Neural progenitor cell (in vitro differentiated cells): ENCODE results near the gene FAM151A. TPM values are rescaled to one million over a fixed set of nuclear protein-coding genes. Genes with fewer than 3 reads are reported as not detected.

Experiments used
- DNase-seq: peaks from one replicate; pipeline ENCODE4 v3.0.0-alpha.2; 2016; ENCODE audit warnings: low spot score
- H2AFZ ChIP-seq: fragments of 200-600 bp; sonication (generic); replicated peaks from 2 replicates; pipeline ENCODE4 v1.6.1; 2016; ENCODE audit warnings: antibody characterized with exemption
- H3F3A ChIP-seq: fragments of 200-600 bp; sonication (generic); 2 replicates; pipeline ENCODE4 v1.6.1; 2016; ENCODE audit warnings: antibody characterized with exemption, low read depth
- H3K27ac ChIP-seq: fragments of 200-600 bp; sonication (generic); 2 replicates; pipeline ENCODE4 v1.5.1; 2016; ENCODE audit warnings: mild to moderate bottlenecking
- H3K27me3 ChIP-seq: fragments of 200-600 bp; sonication (generic); 2 replicates; pipeline ENCODE4 v1.6.1; 2016; ENCODE audit warnings: mild to moderate bottlenecking, moderate library complexity
- H3K36me3 ChIP-seq: fragments of 200-600 bp; sonication (generic); 2 replicates; pipeline ENCODE4 v1.5.1; 2016
- H3K4me1 ChIP-seq: fragments of 200-600 bp; sonication (generic); 2 replicates; pipeline ENCODE4 v1.6.1; 2016; ENCODE audit warnings: mixed run types
- H3K4me2 ChIP-seq: fragments of 200-600 bp; sonication (generic); 2 replicates; pipeline ENCODE4 v1.6.1; 2016
- H3K4me3 ChIP-seq: fragments of 200-600 bp; sonication (generic); 2 replicates; pipeline ENCODE4 v1.5.1; 2016
- H3K79me2 ChIP-seq: fragments of 200-600 bp; sonication (generic); 2 replicates; pipeline ENCODE4 v1.6.1; 2016; ENCODE audit warnings: low read depth
- H3K9ac ChIP-seq: fragments of 200-600 bp; sonication (generic); 2 replicates; pipeline ENCODE4 v1.6.1; 2016
- H3K9me3 ChIP-seq: fragments of 200-600 bp; sonication (generic); 2 replicates; pipeline ENCODE4 v1.5.1; 2016; ENCODE audit warnings: low read depth
- H4K20me1 ChIP-seq: fragments of 200-600 bp; sonication (generic); 2 replicates; pipeline ENCODE4 v1.6.1; 2016; ENCODE audit warnings: low read depth
- H3K27ac Mint-ChIP-seq: 3 replicates; pipeline ENCODE4 v1.8.0; 2021; ENCODE audit warnings: mixed read lengths
- H3K27me3 Mint-ChIP-seq: 2 replicates; pipeline ENCODE4 v1.8.0; 2022; ENCODE audit warnings: low read depth, mild to moderate bottlenecking, inconsistent platforms, moderate library complexity, mixed read lengths; ENCODE audit not compliant: insufficient read depth
- H3K36me3 Mint-ChIP-seq: 3 replicates; pipeline ENCODE4 v1.8.0; 2021; ENCODE audit warnings: mixed read lengths
- H3K4me1 Mint-ChIP-seq: 3 replicates; pipeline ENCODE4 v1.8.0; 2021; ENCODE audit warnings: mixed read lengths
- H3K4me3 Mint-ChIP-seq: 3 replicates; pipeline ENCODE4 v1.8.0; 2021; ENCODE audit warnings: mild to moderate bottlenecking, moderate library complexity, mixed read lengths
- H3K9me3 Mint-ChIP-seq: 3 replicates; pipeline ENCODE4 v1.8.0; 2020; ENCODE audit warnings: mixed read lengths
- CTCF ChIP-seq: fragments of 200-600 bp; sonication (generic); IDR thresholded peaks from 2 replicates; pipeline ENCODE4 v1.5.1; 2017; ENCODE audit warnings: antibody characterized with exemption, mild to moderate bottlenecking
- EZH2 ChIP-seq: fragments of 200-600 bp; sonication (generic); IDR thresholded peaks from 2 replicates; pipeline ENCODE4 v1.6.1; 2017; ENCODE audit warnings: antibody characterized with exemption, mild to moderate bottlenecking, moderate library complexity
- EZH2phosphoT487 ChIP-seq: fragments of 200-600 bp; sonication (generic); IDR thresholded peaks from 2 replicates; pipeline ENCODE4 v1.6.1; 2017; ENCODE audit warnings: antibody characterized with exemption
- total RNA-seq: library from RNA; depleted of rRNA; stranded (reverse); fragments of >200 nt; gene quantifications from 2 replicates; pipeline ENCODE4 v1.2.3, GENCODE V29; 2015; ENCODE audit warnings: low replicate concordance

Gene FAM151A
- total RNA-seq, 1 donor from 2014 or later: not detected

- Mint-ChIP-seq H3K9me3 (peaks cover 2% of the 10 kb centered on the region), H3K36me3 (no peaks in the 10 kb centered on the region), H3K27ac (peak overlapping the region; percentile 2), H3K4me3 (no peak overlapping the region), H3K4me1 (peaks cover 24% of the 10 kb centered on the region), H3K27me3 (peaks cover 12% of the 10 kb centered on the region)
- Histone ChIP-seq H3K27me3 (no peaks in the 10 kb centered on the region), H3K9me3 (no peaks in the 10 kb centered on the region), H3F3A (peaks cover 9% of the 10 kb centered on the region), H3K36me3 (no peaks in the 10 kb centered on the region), H3K4me3 (no peak overlapping the region), H3K4me2 (no peak overlapping the region), H4K20me1 (no peaks in the 10 kb centered on the region), H3K79me2 (no peaks in the 10 kb centered on the region), H3K9ac (no peak overlapping the region), H3K4me1 (peaks cover 10% of the 10 kb centered on the region), H2AFZ (no peak overlapping the region), H3K27ac (no peak overlapping the region)
- no peak for DNase-seq
- TF ChIP-seq EZH2 (no peak), CTCF (no peak), EZH2phosphoT487 (no peak)
These were observed 56.7 kb downstream of the FAM151A start for GRCh38 chr1:54566438-54567141.

GRCh38 chr1:54565113-54565501 lies 58.2 kb downstream of the FAM151A start:
- peaks cover 2% of the 10 kb centered on the region for H3K9me3 Mint-ChIP-seq
- peaks cover 16% of the 10 kb centered on the region for H3K4me1 Mint-ChIP-seq
- Histone ChIP-seq H3K4me3 (no peak overlapping the region), H3F3A (peaks cover 4% of the 10 kb centered on the region), H3K79me2 (no peaks in the 10 kb centered on the region), H3K4me1 (peaks cover 4% of the 10 kb centered on the region), H3K27me3 (no peaks in the 10 kb centered on the region), H3K27ac (no peak overlapping the region), H4K20me1 (no peaks in the 10 kb centered on the region), H3K9me3 (no peaks in the 10 kb centered on the region), H3K4me2 (no peak overlapping the region), H3K36me3 (no peaks in the 10 kb centered on the region), H3K9ac (no peak overlapping the region), H2AFZ (no peak overlapping the region)
- no peak overlapping the region for H3K4me3 Mint-ChIP-seq
- H3K27ac Mint-ChIP-seq: no peak overlapping the region
- no peak for DNase-seq
- TF ChIP-seq EZH2 (no peak), CTCF (no peak), EZH2phosphoT487 (no peak)
- no peaks in the 10 kb centered on the region for H3K36me3 Mint-ChIP-seq
- peaks cover 12% of the 10 kb centered on the region for H3K27me3 Mint-ChIP-seq

DNA sequence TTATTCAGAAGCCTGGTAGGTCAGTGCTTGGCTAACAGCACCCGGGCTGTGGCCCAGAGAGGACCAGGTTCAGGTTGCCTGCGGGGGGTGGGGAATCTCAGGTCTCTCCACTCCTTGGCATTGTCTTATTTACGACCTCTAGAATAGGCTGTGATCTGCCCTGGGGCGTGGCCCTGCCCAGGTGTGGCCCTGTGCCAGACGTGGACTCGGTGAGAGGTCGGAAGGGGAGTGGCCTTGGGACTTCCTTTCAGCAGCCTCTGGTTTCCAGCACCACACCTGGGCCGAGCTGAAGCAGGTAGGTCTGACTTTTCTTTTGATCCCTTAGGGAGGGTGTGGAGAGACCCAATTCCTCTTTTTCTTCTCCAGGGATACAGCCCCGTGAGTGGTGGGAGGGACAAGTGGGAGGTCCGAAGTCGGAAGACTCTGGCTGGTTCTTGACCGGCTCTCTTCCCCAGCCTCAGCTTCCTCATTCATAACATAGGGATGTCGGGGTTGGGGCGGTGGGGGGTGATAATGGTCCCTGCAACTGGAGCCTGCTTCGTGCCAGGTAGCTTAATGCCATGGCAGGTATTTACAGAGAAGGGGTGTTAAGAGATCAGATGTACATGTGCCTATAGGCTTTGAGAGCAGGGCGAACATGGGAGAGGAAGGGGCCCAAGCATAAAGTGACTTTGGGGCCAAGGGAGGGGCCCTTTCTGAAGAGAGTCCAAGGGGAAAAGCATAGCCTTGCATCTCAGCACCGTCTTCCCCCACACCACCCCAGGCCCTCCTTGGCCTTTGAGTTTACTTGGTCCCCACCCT lies 58.8 kb downstream of the FAM151A start:
- no peak for TF ChIP-seq EZH2
- TF ChIP-seq EZH2phosphoT487: no peak
- TF ChIP-seq CTCF: no peak
- DNase-seq: no peak
- peaks cover 13% of the 10 kb centered on the region for H3K4me1 Mint-ChIP-seq

More for the DNA sequence above, 58.8 kb downstream of the FAM151A start:
- Histone ChIP-seq H2AFZ (no peak overlapping the region), H3K4me3 (no peak overlapping the region), H3K27me3 (no peaks in the 10 kb centered on the region), H3K79me2 (no peaks in the 10 kb centered on the region), H3K4me2 (no peak overlapping the region), H3K27ac (no peak overlapping the region), H3K4me1 (peaks cover 4% of the 10 kb centered on the region), H3F3A (peaks cover 2% of the 10 kb centered on the region), H3K36me3 (no peaks in the 10 kb centered on the region), H3K9ac (no peak overlapping the region), H3K9me3 (no peaks in the 10 kb centered on the region), H4K20me1 (no peaks in the 10 kb centered on the region)
- Mint-ChIP-seq H3K27ac (no peak overlapping the region), H3K36me3 (no peaks in the 10 kb centered on the region), H3K4me3 (no peak overlapping the region), H3K27me3 (peaks cover 14% of the 10 kb centered on the region), H3K9me3 (peaks cover 2% of the 10 kb centered on the region)
